PFSK-1 (cell line): ENCODE results near the gene LDB2.

Experiments
- FOXP2 ChIP-seq: optimal IDR thresholded peaks from 2 replicates; pipeline ENCODE3; 2011; ENCODE audit warnings: borderline replicate concordance, control low read depth, inconsistent platforms; ENCODE audit not compliant: insufficient read depth; ENCODE audit errors: extremely low read length, extremely low read depth
- POLR2AphosphoS5 ChIP-seq: IDR thresholded peaks from 2 replicates; pipeline ENCODE4 v1.6.1; 2012; ENCODE audit warnings: low read depth, mild to moderate bottlenecking, control low read depth, low read length, moderate library complexity
- SIN3A ChIP-seq: IDR thresholded peaks from 2 replicates; pipeline ENCODE4 v1.6.1; 2012; ENCODE audit warnings: mild to moderate bottlenecking, low read length, moderate library complexity, borderline replicate concordance; ENCODE audit not compliant: insufficient read depth
- TAF1 ChIP-seq: IDR thresholded peaks from 2 replicates; pipeline ENCODE4 v1.6.1; 2012; ENCODE audit warnings: low read length, control low read depth, borderline replicate concordance; ENCODE audit not compliant: insufficient read depth
- TF ChIP-seq, protein P1 (sequence below), 2 experiments: IDR thresholded peaks; 2 replicates each; pipeline versions ENCODE4 v1.6.1 to v1.8.0; 2011 to 2012; ENCODE audit warnings: low read depth in 2 of 2, low read length in 2 of 2, control low read depth in 1 of 2, inconsistent platforms in 1 of 2, mild to moderate bottlenecking in 1 of 2, moderate library complexity in 1 of 2; ENCODE audit not compliant: insufficient read depth in 1 of 2

LDB2 gene

DNA sequence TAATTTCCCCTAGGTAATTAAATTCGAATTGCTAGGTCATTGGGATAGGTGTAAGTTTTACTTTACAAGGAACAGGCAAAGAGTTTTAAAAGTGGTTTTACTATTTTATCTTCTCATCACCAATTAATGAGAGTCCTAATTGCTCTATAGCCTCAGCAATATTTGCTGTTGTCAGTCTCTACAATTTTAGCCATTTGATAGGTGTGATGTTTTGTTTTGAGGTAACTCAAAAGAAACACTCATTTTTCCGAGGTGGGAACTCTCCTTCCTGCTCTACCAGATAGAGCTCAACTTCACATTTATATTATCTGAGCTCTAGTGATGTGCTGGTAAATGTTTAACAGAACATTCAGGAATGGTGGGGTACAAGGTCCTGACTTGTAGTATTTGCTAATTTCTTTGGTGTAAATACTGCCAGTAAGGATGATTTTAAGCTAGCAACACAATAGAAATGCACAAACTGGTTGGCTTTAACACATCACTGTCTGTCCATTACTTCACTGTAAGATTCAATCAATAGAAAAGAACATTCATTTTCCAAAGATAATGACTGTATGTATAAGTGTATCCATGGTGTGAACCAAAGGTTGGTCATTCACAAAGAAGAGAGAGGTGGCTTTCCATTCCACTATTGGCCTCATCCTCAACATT, 62.7 kb downstream of the LDB2 start:
- TF ChIP-seq SIN3A (no peak), POLR2AphosphoS5 (no peak), FOXP2 (no peak), TAF1 (no peak)
- TF ChIP-seq, protein P1, sequence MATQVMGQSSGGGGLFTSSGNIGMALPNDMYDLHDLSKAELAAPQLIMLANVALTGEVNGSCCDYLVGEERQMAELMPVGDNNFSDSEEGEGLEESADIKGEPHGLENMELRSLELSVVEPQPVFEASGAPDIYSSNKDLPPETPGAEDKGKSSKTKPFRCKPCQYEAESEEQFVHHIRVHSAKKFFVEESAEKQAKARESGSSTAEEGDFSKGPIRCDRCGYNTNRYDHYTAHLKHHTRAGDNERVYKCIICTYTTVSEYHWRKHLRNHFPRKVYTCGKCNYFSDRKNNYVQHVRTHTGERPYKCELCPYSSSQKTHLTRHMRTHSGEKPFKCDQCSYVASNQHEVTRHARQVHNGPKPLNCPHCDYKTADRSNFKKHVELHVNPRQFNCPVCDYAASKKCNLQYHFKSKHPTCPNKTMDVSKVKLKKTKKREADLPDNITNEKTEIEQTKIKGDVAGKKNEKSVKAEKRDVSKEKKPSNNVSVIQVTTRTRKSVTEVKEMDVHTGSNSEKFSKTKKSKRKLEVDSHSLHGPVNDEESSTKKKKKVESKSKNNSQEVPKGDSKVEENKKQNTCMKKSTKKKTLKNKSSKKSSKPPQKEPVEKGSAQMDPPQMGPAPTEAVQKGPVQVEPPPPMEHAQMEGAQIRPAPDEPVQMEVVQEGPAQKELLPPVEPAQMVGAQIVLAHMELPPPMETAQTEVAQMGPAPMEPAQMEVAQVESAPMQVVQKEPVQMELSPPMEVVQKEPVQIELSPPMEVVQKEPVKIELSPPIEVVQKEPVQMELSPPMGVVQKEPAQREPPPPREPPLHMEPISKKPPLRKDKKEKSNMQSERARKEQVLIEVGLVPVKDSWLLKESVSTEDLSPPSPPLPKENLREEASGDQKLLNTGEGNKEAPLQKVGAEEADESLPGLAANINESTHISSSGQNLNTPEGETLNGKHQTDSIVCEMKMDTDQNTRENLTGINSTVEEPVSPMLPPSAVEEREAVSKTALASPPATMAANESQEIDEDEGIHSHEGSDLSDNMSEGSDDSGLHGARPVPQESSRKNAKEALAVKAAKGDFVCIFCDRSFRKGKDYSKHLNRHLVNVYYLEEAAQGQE (IDR thresholded peaks at IDR 0.05; ENCODE audit: insufficient read depth in 1 of 2, low read depth in 2 of 2, low read length in 2 of 2), result no peak

DNA sequence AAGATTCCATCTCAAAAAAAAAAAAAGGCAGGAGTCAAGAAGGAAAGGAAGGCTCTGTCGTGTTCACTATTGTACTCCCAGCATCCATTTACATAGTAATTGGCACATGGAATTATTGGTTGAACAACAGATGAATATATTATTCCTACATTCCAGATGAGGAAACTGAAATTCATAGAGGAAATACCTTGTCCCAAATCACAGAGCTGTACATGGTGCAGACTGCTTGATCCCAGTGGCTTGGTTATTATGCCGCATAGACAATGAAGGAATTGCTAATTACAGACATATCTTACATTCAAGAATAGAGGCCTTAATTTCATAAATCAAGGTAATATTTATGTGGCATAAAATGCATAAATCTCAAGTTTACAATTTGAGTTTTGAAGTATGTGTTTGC, 63.6 kb downstream of the LDB2 start:
- no peak for TF ChIP-seq TAF1
- no peak for TF ChIP-seq SIN3A
- TF ChIP-seq POLR2AphosphoS5, result no peak
- TF ChIP-seq, protein P1 (IDR thresholded peaks at IDR 0.05; ENCODE audit: insufficient read depth in 1 of 2, low read depth in 2 of 2, low read length in 2 of 2), result no peak
- TF ChIP-seq FOXP2, result no peak

- no peak for TF ChIP-seq TAF1
Measured at GRCh38 chr4:16833722-16834121, 64.7 kb downstream of the LDB2 start.

GRCh38 chr4:16830081-16830480, 68.4 kb downstream of the LDB2 start:
- no peak for TF ChIP-seq SIN3A
- TF ChIP-seq, protein P1 (IDR thresholded peaks at IDR 0.05; ENCODE audit: insufficient read depth in 1 of 2, low read depth in 2 of 2, low read length in 2 of 2), result no peak

- no peak for TF ChIP-seq POLR2AphosphoS5
- TF ChIP-seq, protein P1 (IDR thresholded peaks at IDR 0.05; ENCODE audit: insufficient read depth in 1 of 2, low read depth in 2 of 2, low read length in 2 of 2), result no peak
- no peak for TF ChIP-seq FOXP2
- no peak for TF ChIP-seq SIN3A
- TF ChIP-seq TAF1, result no peak
Measured at GRCh38 chr4:16827794-16828724, 70.4 kb downstream of the LDB2 start.
